Ovary (tissue), 3 donors: ENCODE data around the gene KCNK4.

ENCODE experiments used
- CTCF ChIP-seq, 3 donors: fragments of 450-650 bp in 2 of 3; fragments of 200-600 bp in 1 of 3; IDR thresholded peaks; one replicate each; pipeline versions ENCODE4 v1.5.1 to v1.8.0; 2016 to 2022; ENCODE audit warnings: antibody characterized with exemption in 3 of 3, mild to moderate bottlenecking in 1 of 3
- EP300 ChIP-seq: sonication (generic); formaldehyde crosslinking; IDR thresholded peaks from one replicate; pipeline ENCODE4 v1.6.1; 2017; ENCODE audit warnings: antibody characterized with exemption
- POLR2A ChIP-seq: fragments of 450-650 bp; IDR thresholded peaks from one replicate; pipeline ENCODE4 v1.6.1; 2017; ENCODE audit warnings: antibody characterized with exemption, mild to moderate bottlenecking, moderate library complexity
- donor health status: DM: no; HTN: no; CAD: no.

GRCh38 chr11:64263021-64263946 is 27.8 kb upstream of the KCNK4 start:
- TF ChIP-seq CTCF (IDR thresholded peaks at IDR 0.05) (no peak), POLR2A (no peak), EP300 (no peak)
